K562 (cell line): ENCODE results near the gene KCNQ5. TPM values are rescaled to one million over a fixed set of nuclear protein-coding genes. Genes with fewer than 3 reads are reported as not detected.

Source experiments
- ATAC-seq: fragments of 200-7000 bp; cut with Tn5 transposase; 3 replicates; pipeline ENCODE4 v1.9.1; 2020; ENCODE audit warnings: moderate library complexity
- BruUV-seq: library from RNA; stranded (reverse); fragments of 400-500 nt; replicated peaks from 2 replicates; lab custom pipeline; 2021; lab: Mats Ljungman, UMichigan
- CTCF ChIA-PET: fragments of 300-600 bp; formaldehyde crosslinking; extraction: SDS; loops from one replicate; lab custom pipeline; 2021; ENCODE audit warnings: low intra/inter-chr PET ratio; lab: Yijun Ruan, JAX
- POLR2A ChIA-PET: fragments of 300-600, 350-650 bp; sonication (Branson Sonifier 250); formaldehyde crosslinking; extraction: SDS; loops from one replicate; lab custom pipeline; 2021; ENCODE audit warnings: antibody characterized with exemption, inconsistent platforms; lab: Yijun Ruan, JAX
- DNase-seq, 4 experiments: peaks; one replicate each; pipeline versions ENCODE4 v3.0.0 to v3.0.0-alpha.2; 2011 to 2018; ENCODE audit warnings: low spot score in 3 of 4, mixed read lengths in 3 of 4; ENCODE audit errors: extremely low read depth in 1 of 4
- FAIRE-seq: peaks from 2 replicates; lab custom pipeline; 2011; peaks lifted over from hg19 to GRCh38; lab: Jason Lieb, UNC
- H2AFZ ChIP-seq: 2 replicates; pipeline ENCODE4 v1.6.0; 2011; ENCODE audit warnings: low read depth, low read length, control low read depth, inconsistent platforms
- H3K27ac ChIP-seq: fragments of 200-600 bp; 3 replicates; pipeline ENCODE4 v1.8.0; 2011; ENCODE audit warnings: low read depth, mild to moderate bottlenecking, control low read depth, inconsistent platforms, low read length, moderate library complexity, mixed read lengths; ENCODE audit errors: extremely low read depth
- H3K27me3 ChIP-seq, 2 experiments: fragments of 300-600 bp in 1 of 2; 2 replicates in 1 of 2; 3 replicates in 1 of 2; pipeline versions ENCODE4 v1.6.0 to v1.8.0; 2011; ENCODE audit warnings: inconsistent platforms in 2 of 2, low read length in 2 of 2, mild to moderate bottlenecking in 1 of 2, mixed read lengths in 1 of 2, moderate library complexity in 1 of 2; ENCODE audit not compliant: control insufficient read depth in 2 of 2, insufficient read depth in 2 of 2
- H3K36me3 ChIP-seq: fragments of 300-600 bp; 3 replicates; pipeline ENCODE4 v1.8.0; 2011; ENCODE audit warnings: mild to moderate bottlenecking, low read length, inconsistent platforms; ENCODE audit not compliant: control insufficient read depth, insufficient read depth
- H3K4me1 ChIP-seq, 2 experiments: fragments of 200-600 bp in 1 of 2; replicated peaks in 1 of 2; 2 replicates in 1 of 2; 3 replicates in 1 of 2; pipeline versions ENCODE4 v1.5.1 to v1.8.0; 2011; ENCODE audit warnings: inconsistent platforms in 2 of 2, low read length in 2 of 2, mild to moderate bottlenecking in 1 of 2, mixed read lengths in 1 of 2, moderate library complexity in 1 of 2; ENCODE audit not compliant: control insufficient read depth in 2 of 2, insufficient read depth in 2 of 2
- H3K4me2 ChIP-seq: 2 replicates; pipeline ENCODE4 v1.6.1; 2011; ENCODE audit warnings: low read length, control low read depth, inconsistent platforms, mixed read lengths; ENCODE audit not compliant: insufficient read depth
- H3K4me3 ChIP-seq: fragments of 200-600 bp; sonication (generic), shearing (Covaris generic); 2 replicates; pipeline ENCODE4 v1.5.1; 2016; ENCODE audit warnings: control low read depth, inconsistent platforms
- H3K79me2 ChIP-seq: fragments of 200-600 bp; 3 replicates; pipeline ENCODE4 v1.8.0; 2011; ENCODE audit warnings: low read length, inconsistent platforms; ENCODE audit not compliant: control insufficient read depth, insufficient read depth
- H3K9ac ChIP-seq, 2 experiments: 2 replicates each; pipeline versions ENCODE4 v1.6.0 to v1.6.1; 2011; ENCODE audit warnings: low read depth in 2 of 2, low read length in 2 of 2, control low read depth in 1 of 2, inconsistent platforms in 1 of 2, mild to moderate bottlenecking in 1 of 2, mixed read lengths in 1 of 2; ENCODE audit not compliant: insufficient read depth in 1 of 2
- H3K9me1 ChIP-seq: one replicate; pipeline ENCODE4 v1.6.0; 2011; ENCODE audit warnings: inconsistent platforms, mild to moderate bottlenecking, low read length, moderate library complexity; ENCODE audit not compliant: control insufficient read depth, insufficient read depth
- H3K9me3 ChIP-seq: replicated peaks from 2 replicates; pipeline ENCODE4 v1.5.1; 2011; ENCODE audit warnings: low read depth, low read length, inconsistent platforms; ENCODE audit not compliant: control insufficient read depth, insufficient read depth
- H4K20me1 ChIP-seq: replicated peaks from 2 replicates; pipeline ENCODE4 v1.6.1; 2011; ENCODE audit warnings: low read length, inconsistent platforms, mixed read lengths; ENCODE audit not compliant: control insufficient read depth, insufficient read depth
- ARNT ChIP-seq, 2 experiments: fragments of 450-650 bp; IDR thresholded peaks; 2 replicates each; pipeline ENCODE4 v1.6.1; 2016; ENCODE audit warnings: mild to moderate bottlenecking in 1 of 2
- CBFA2T3 ChIP-seq: fragments of 450-650 bp; IDR thresholded peaks from 2 replicates; pipeline ENCODE4 v1.6.1; 2017
- CBX8 ChIP-seq: fragments of 200-600 bp; sonication (generic); IDR thresholded peaks from 2 replicates; pipeline ENCODE4 v1.6.1; 2012; ENCODE audit warnings: borderline replicate concordance, mixed run types, low read depth, mild to moderate bottlenecking, moderate library complexity, mixed read lengths, low read length, control low read depth, inconsistent platforms; ENCODE audit not compliant: poor library complexity, severe bottlenecking; ENCODE audit errors: extremely low read depth
- E2F5 ChIP-seq: sonication (generic); formaldehyde crosslinking; IDR thresholded peaks from 2 replicates; pipeline ENCODE4 v1.8.0; 2022; ENCODE audit warnings: mild to moderate bottlenecking, missing genetic modification reagents
- GTF2E2 ChIP-seq: fragments of 200-800 bp; sonication (Bioruptor generic); IDR thresholded peaks from 2 replicates; pipeline ENCODE4 v1.6.1; 2016; ENCODE audit warnings: missing genetic modification characterization, missing compliant biosample characterization
- RCOR1 ChIP-seq, 2 experiments: IDR thresholded peaks; 2 replicates each; pipeline ENCODE4 v1.6.1; 2012; ENCODE audit warnings: low read depth in 2 of 2, low read length in 2 of 2, borderline replicate concordance in 1 of 2, improper control_type of control experiment in 1 of 2
- SMARCA4 ChIP-seq: fragments of 450-650 bp; IDR thresholded peaks from 2 replicates; pipeline ENCODE4 v1.6.1; 2016
- SPI1 ChIP-seq: IDR thresholded peaks from 2 replicates; pipeline ENCODE4 v1.6.1; 2011; ENCODE audit warnings: low read depth, low read length, control low read depth, borderline replicate concordance
- YY1 ChIP-seq, 3 experiments: IDR thresholded peaks; 2 replicates each; pipeline ENCODE4 v1.6.1; 2011; ENCODE audit warnings: low read length in 2 of 3, mild to moderate bottlenecking in 2 of 3, moderate library complexity in 2 of 3, borderline replicate concordance in 1 of 3, control low read depth in 1 of 3, low read depth in 1 of 3; ENCODE audit not compliant: insufficient read depth in 3 of 3, insufficient replicate concordance in 2 of 3, control insufficient read depth in 1 of 3, insufficient read length in 1 of 3; ENCODE audit errors: extremely low read depth in 1 of 3
- ZNF717 ChIP-seq: fragments of 250-450 bp; sonication (Bioruptor Pico); IDR thresholded peaks from 2 replicates; pipeline ENCODE4 v1.5.0; 2021
- WGBS: fragments of 100-300 bp; shearing (Covaris generic); methylation state at CpG from one replicate; pipeline ENCODE4 v1.1.6; 2016; ENCODE audit warnings: low coverage, mixed read lengths; ENCODE audit not compliant: insufficient coverage; ENCODE audit errors: missing lambda C conversion rate; 5-methylcytosine and 5-hydroxymethylcytosine counted together
- in situ Hi-C: fragments of 300-500 bp; cut with MboI; formaldehyde crosslinking; loops from 4 replicates; pipeline ENCODE4 v1.15.0; 2018; ENCODE audit warnings: inconsistent platforms, mixed read lengths
- intact Hi-C: fragments of 100-400 bp; cut with micrococcal nuclease; formaldehyde crosslinking; loops from 2 replicates; pipeline ENCODE4 v1.14.2; 2022
- polyA plus RNA-seq, 8 experiments: library from polyadenylated mRNA; depleted of rRNA in 4 of 8; stranded (reverse) in 5 of 8; unstranded in 3 of 8; fragments of >200 nt; fragmentation: Nextera tagmentation in 2 of 8; fragmentation: Illumina TruSeq in 1 of 8; extraction: Ambion mirVana in 2 of 8; extraction: Trizol in 1 of 8; gene quantifications; 2 replicates each; pipeline versions ENCODE4 v1.2.1 to v1.2.3, GENCODE V29; 2011 to 2014; ENCODE audit warnings: inconsistent platforms in 1 of 8, missing spikeins in 1 of 8
- total RNA-seq, 7 experiments: library from RNA; depleted of rRNA in 6 of 7; stranded (reverse); fragments of >200 nt in 6 of 7; fragmentation: Illumina TruSeq in 2 of 7; extraction: Trizol in 2 of 7; gene quantifications; 2 replicates each; pipeline versions ENCODE4 v1.2.1 to v1.2.3, GENCODE V29; 2011 to 2021; ENCODE audit warnings: low replicate concordance in 1 of 7

Gene KCNQ5
- total and polyA plus RNA-seq, 9 of the 15 experiments (the other 6 are each of a cell fraction or from before 2014, with no cell fraction given), result 0.31 to 5.9 (median 2.6) TPM

GRCh38 chr6:72624557-72625160, 2.8 kb downstream of the KCNQ5 start (continued):
- TF ChIP-seq YY1 (IDR thresholded peaks at IDR 0.05; ENCODE audit: borderline replicate concordance in 1 of 3, control insufficient read depth in 1 of 3, extremely low read depth in 1 of 3, insufficient read depth in 3 of 3, insufficient read length in 1 of 3, insufficient replicate concordance in 2 of 3, low read depth in 1 of 3, low read length in 2 of 3), result peak in 1 of 3 experiments; percentile 47
- TF ChIP-seq E2F5 (CRISPR knock-in tag), result no peak
- TF ChIP-seq SMARCA4, result no peak
- no peak for TF ChIP-seq CBX8
- no peak for TF ChIP-seq GTF2E2 (tag)
- TF ChIP-seq RCOR1 (IDR thresholded peaks at IDR 0.05; ENCODE audit: borderline replicate concordance in 1 of 2, low read depth in 2 of 2, low read length in 2 of 2), result 0 out of 4 replicates have a peak, but pooled peaks of 1 of the 2 experiments have one; percentile 11
- no peak for TF ChIP-seq ARNT (IDR thresholded peaks at IDR 0.05)

DNA sequence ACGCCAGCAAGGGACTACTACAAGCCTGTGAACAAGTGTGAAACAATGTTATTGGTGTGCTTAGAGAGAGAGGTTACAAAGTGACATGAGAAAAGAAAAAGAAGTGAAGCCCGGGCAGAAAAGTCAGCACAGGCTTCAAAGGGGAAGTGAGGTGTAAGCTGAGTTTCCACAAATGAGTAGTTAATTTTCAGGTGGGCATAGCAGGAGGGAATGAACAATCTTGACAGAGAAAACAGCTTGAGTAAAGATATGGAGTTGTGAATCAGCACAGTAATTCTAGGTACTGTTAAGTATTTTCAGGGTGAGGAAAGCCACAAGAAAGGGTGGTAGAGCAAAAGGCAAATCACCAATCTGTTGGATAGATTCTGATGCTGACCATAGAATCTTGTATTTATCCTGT, 4.3 kb downstream of the KCNQ5 start:
- no peak for FAIRE-seq
- 38% methylated on average over 2 of the region's 2 CpGs for WGBS
- H3K4me3 ChIP-seq, result no peak overlapping the region
- DNase-seq, result no peak
- no peak for TF ChIP-seq ZNF717 (CRISPR knock-in tag)
- TF ChIP-seq SPI1, result 0 out of 2 replicates have a peak, but pooled peaks have one; percentile 46
- TF ChIP-seq CBFA2T3, result 0 out of 2 replicates have a peak, but pooled peaks have one; percentile 4
- ChIA-PET POLR2A (interaction anchor here (1.6 kb wide), 1 partner anchor 14 kb away, joined by 3 read pairs; no protein-coding TSS in a partner anchor), CTCF (no interaction called here)
- H3K27ac ChIP-seq, result no peak overlapping the region
- H3K9ac ChIP-seq, result no peak overlapping the region
- no peaks in the 10 kb centered on the region for H4K20me1 ChIP-seq
- in situ Hi-C loops (loop anchor here (10.0 kb wide), 1 partner anchor 509 kb away; no protein-coding TSS in a partner anchor), intact Hi-C loops (no loop called here)
- peaks cover 11 to 22% of the 10 kb centered on the region in 2 experiments; a peak in 4 of 5 replicates for H3K4me1 ChIP-seq
- no peak overlapping the region for H2AFZ ChIP-seq
- no peak for ATAC-seq
- H3K27me3 ChIP-seq, result no peaks in the 10 kb centered on the region
- H3K79me2 ChIP-seq, result peaks cover 42% of the 10 kb centered on the region
- no peaks in the 10 kb centered on the region for H3K9me1 ChIP-seq
- no TSS peak for BruUV-seq
- no peaks in the 10 kb centered on the region for H3K36me3 ChIP-seq
- H3K9me3 ChIP-seq, result no peaks in the 10 kb centered on the region
- no peak overlapping the region for H3K4me2 ChIP-seq
